Right forelimb (tissue), 1 donor: ENCODE results near the gene TAF1B.

Source experiments
- DNase-seq: peaks from one replicate; pipeline ENCODE4 v3.0.0-alpha.2; 2018

The TAF1B gene

GRCh38 chr2:9808334-9809063, 34.8 kb upstream of the TAF1B start:
- no peak for DNase-seq

- DNase-seq, result no peak
Observed at GRCh38 chr2:9809064-9809356, 34.3 kb upstream of the TAF1B start.

GRCh38 chr2:9809448-9810088, 33.7 kb upstream of the TAF1B start:
- DNase-seq, result no peak

GRCh38 chr2:9811216-9811615, 32.1 kb upstream of the TAF1B start:
- DNase-seq, result no peak

- DNase-seq, result no peak
Observed at GRCh38 chr2:9811679-9812511, 31.4 kb upstream of the TAF1B start.

- no peak for DNase-seq
Observed at GRCh38 chr2:9812945-9813311, 30.3 kb upstream of the TAF1B start.

- DNase-seq, result peak; percentile 83
Observed at GRCh38 chr2:9813312-9814128, 29.8 kb upstream of the TAF1B start.

- DNase-seq, result no peak
Observed at GRCh38 chr2:9814129-9814868, 29.0 kb upstream of the TAF1B start.

GRCh38 chr2:9815076-9815475, 28.2 kb upstream of the TAF1B start:
- no peak for DNase-seq

- DNase-seq, result no peak
Observed at GRCh38 chr2:9815844-9816279, 27.4 kb upstream of the TAF1B start.

- DNase-seq, result no peak
Observed at GRCh38 chr2:9818097-9818496, 25.2 kb upstream of the TAF1B start.

- no peak for DNase-seq
Observed at GRCh38 chr2:9819551-9819950, 23.7 kb upstream of the TAF1B start.

GRCh38 chr2:9820020-9820973, 23.0 kb upstream of the TAF1B start:
- DNase-seq, result no peak

GRCh38 chr2:9821805-9822445, 21.3 kb upstream of the TAF1B start:
- DNase-seq, result no peak

GRCh38 chr2:9824441-9824840, 18.8 kb upstream of the TAF1B start:
- DNase-seq, result no peak

- DNase-seq, result no peak
Observed at GRCh38 chr2:9824956-9825720, 18.1 kb upstream of the TAF1B start.

- no peak for DNase-seq
Observed at GRCh38 chr2:9826208-9826607, 17.1 kb upstream of the TAF1B start.

GRCh38 chr2:9830685-9831410, 12.4 kb upstream of the TAF1B start:
- no peak for DNase-seq

- DNase-seq, result no peak
Observed at GRCh38 chr2:9831670-9832069, 11.6 kb upstream of the TAF1B start.
